Stimulated activated CD4-positive, alpha-beta T cell treated with anti-CD3 and anti-CD28 coated beads, Interleukin-2, amount 100 ng/mL, for 24 hours (primary cell): Measurements from ENCODE around the gene AZIN2.
"Not testable (repeated sequence)": the region's sequence is repeated elsewhere in the genome, so short reads cannot be mapped to it uniquely, and the experiment has no call there.

Source experiments
- DNase-seq, 2 donors: peaks; one replicate each; pipeline ENCODE4 v3.0.0-alpha.2; 2020

Gene AZIN2

DNA sequence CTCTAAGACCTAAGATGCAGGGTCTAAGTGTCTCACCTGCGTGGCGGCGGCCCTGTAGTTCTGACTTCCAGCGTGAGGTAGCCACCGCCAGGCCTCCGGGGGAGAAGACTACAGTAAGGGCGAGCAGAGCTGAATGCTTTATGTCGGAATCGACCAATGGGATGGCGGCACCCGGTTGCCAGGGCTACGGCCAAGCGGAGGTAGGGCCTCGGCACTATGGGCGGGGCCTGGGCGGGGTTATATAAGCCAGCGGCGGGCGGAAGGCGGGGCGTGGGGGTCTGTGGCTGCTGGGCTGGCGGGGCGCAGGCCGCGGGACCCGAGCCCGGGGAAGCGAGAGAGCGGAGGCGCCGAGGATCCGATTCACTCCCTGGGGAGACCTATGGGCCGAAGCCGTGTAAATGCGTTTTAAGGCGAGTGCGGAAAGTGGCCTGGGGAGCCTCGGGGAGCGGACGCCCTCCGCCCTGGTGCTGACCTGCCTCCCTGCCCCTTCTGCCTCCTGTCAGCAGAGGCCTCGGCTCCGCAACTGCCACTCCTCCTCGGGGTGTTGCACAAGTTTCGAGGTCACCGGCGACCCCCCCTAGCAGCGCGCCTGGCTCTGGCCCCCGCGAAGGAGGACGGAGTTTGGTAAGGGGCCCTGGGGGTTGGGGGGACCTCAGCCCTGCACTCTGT, at the start of gene AZIN2:
Gene AZIN2 (plus strand): TSS at position 269 of the 669 bp plus-strand sequence. CDS start 1,097 bp downstream, outside the sequence.
- DNase-seq = peak; percentile 98

GRCh38 chr1:33031506-33031905, 49.4 kb upstream of the AZIN2 start:
- no peak for DNase-seq

- no peak for DNase-seq
Observed at GRCh38 chr1:33032126-33032869, 48.7 kb upstream of the AZIN2 start.

DNA sequence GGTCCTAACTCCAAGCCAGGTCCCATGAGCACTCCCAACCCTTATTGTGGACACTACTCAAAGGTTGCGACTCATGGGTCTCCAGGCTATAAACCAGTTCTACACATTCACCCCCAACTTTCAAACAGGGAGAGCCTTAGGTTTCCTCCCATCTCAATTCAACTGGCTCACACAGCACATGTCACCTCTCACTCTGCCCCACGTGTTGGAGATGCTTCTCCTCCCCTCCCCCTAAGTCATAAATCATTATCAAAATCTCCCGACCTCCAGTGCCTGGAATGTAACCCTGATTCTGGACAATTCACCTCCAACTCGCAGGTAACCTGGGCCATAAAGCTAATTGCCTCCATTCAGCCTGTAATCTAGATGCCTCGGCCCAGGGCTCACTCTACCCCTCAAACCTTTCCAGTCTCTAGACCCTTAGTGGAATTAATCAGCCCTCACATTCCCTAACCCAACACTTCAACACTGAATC, 44.9 kb upstream of the AZIN2 start:
- DNase-seq = peak; percentile 19 to 29

GRCh38 chr1:33036526-33037503, 44.1 kb upstream of the AZIN2 start, which contains the start of gene AK2:
Gene AK2, minus strand, starts transcription at chr1:33036883. Its CDS starts 55 bp downstream, at chr1:33036828.
- DNase-seq = peak; percentile 91 to 95

GRCh38 chr1:33039840-33040239, 41.1 kb upstream of the AZIN2 start:
- no peak for DNase-seq

DNA sequence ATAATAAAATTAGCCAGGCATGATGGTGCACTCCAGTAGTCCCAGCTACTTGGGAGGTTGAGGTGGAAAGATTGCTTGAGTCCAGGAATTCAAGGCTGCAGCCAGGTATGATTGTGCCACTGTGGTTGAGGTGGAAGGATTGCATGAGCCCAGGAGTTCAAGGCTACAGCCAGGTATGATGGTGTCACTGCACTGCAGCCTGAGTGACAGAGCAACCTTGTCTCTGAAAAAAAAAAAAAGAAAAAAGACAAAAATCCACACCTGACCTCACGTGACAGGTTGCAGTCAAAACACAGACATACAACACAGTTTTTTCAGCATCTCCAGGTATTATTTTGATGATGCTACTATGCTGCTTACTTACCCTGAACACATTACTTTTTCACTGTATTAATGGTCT, 39.9 kb upstream of the AZIN2 start:
- DNase-seq = no peak

- DNase-seq = no peak
Observed at GRCh38 chr1:33042831-33043230, 38.1 kb upstream of the AZIN2 start.

DNA sequence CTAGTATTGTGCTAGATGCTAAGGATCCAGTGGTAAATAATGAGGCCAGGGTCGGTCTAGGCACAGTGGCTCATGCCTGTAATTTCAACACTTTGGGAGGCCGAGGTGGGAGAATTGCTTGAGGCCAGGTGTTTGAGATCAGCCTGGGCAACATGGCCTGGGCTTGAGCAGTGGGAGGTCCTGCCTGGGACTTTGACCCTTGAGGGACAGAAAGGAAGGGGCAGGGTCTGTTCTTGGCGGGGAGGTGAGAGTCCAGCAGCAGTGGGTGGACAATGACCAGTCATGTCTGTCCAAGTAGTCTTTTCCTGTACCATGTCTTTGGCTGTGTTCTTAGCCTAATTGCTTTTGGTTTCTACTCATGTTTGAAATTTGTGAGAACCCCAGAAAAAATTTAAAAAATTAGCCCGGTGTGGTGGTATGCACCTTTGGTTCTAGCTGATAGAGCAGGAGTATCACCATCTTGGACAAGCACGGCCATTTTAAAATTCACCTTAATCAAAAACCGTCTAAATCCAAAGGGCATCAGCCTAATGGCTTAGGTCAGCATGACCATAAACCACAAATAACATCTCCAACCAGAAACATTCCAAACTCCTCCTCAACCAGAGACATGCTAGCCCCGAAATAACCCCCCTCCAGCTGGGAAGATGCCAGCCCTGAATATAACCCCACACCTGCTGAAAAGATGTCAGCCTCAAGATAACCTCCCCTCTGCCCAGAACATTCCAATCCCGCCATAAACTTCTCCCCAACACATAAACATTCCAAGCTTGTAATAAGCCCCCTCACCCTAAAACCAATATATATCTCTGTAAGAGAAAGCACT, 37.5 kb upstream of the AZIN2 start:
- DNase-seq = no peak

GRCh38 chr1:33045246-33045645, 35.7 kb upstream of the AZIN2 start:
- no peak for DNase-seq

DNA sequence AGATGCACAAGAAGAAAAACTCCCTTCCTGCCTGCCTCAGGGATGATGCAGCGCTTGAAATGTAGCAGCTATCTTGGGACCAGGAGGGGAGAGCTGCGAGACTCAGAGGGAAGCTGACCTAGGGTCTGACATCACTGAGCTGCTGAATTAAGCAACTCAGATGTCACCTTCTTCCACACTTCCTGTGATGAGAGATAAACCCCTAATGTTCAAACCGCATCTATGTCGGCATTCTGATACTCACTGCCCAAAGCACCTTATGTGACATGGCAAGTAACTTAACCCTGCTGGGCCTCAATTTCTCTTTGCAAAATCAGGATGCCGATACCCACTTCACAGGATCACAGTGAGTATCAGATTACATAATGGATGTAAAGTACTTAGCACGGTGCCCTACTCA, 35.1 kb upstream of the AZIN2 start:
- DNase-seq = no peak

GRCh38 chr1:33046234-33046633, 34.7 kb upstream of the AZIN2 start:
- not testable (repeated sequence) for DNase-seq

GRCh38 chr1:33047290-33047689, 33.7 kb upstream of the AZIN2 start:
- DNase-seq = no peak

DNA sequence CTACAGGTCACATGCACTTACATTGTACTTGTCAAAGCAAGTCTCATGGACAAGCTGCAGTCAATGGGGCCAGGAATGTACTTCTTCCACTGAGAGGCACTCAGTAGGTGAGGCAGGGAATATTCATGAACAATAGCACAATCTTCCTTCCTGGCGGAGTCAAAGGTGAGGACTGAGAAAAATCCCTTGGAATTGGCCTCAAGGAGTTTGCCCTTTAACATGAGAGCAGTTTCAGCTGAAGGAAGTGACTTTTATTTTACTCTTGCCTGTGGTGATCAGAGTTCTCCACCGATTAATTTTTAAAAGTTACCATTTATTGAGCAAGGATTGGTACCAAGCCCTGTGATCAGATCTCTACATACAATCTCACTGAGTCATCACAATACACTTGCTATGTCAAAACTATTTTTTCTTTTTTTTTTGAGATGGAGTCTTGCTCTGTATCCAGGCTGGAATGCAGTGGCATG, 33.1 kb upstream of the AZIN2 start:
- DNase-seq = no peak

DNA sequence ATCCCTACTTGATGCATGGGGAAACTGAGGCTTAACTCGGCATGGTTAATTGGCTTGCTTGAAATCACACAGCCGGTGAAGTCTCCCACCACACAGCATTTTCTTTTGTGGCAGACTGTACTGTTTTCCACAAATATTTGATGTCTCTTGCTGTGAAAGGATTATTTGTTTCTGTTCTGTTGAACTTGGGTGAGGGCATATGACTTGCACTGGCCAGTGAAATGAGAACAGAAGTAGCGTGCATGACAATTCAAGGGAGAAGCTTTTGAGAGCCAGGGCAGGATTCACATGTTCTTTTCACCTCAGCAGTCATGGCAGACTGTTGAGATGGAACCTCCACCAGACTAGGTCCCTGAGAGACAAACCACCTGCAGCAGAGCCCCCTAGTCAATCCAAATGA, 32.5 kb upstream of the AZIN2 start:
- DNase-seq = no peak

DNA sequence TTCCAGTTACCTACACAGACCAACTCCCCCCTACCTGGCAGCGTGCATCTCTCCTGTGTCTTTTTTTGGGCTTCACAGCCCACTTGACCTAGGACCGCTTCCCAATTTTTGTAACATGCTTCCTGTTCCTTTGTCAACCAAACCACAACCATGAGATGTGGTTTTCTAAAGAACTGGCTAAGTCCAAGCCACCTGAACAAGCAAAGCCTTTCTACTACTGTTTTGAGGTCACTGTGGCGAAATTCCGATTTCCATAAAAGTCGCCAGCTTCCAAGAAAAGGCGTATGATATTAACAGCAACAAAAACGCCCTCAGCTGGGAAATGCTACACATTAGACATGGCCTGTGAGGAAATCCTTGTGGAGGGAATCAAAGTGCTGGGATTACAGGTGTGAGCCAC, 31.6 kb upstream of the AZIN2 start:
- DNase-seq = no peak

DNA sequence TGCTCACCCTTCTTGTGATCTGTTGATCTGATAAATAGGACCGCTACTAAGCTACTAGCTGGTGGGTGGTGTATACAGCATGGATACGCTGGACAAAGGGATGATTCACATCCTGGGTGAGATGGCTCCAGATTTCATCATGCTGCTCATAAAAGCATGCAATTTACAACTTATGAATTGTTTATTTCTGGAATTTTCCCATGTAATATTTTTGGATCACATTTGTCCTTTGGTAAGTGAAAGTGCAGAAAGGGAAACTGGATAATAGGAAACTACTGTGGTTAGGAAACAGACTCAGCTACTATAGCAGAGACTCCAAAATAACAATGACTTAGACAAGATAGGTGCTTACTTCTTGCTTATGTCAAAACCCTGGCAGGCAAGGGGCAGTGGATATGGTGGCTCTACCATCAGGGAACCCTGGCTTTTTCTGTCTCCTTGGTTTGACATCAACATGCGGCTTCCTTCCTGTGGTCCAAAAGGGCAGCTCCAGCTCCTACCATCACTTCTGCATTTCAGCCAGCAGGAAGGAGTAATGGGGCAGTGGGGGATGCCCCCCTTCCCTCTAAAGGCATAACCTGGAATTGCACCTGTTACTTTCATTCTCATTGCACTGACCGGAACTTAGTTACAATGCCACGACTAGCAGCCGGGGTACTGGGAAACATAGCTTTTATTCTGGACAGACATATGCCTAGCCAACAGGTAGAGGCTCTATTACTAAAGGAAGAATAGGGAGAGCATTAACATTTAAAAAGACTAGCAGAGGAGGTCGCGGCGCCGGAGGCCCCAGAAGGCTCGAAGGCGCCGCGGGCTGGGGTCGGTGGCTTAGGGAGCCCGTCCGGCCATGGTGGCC, 30.5 kb upstream of the AZIN2 start:
- no peak for DNase-seq

DNA sequence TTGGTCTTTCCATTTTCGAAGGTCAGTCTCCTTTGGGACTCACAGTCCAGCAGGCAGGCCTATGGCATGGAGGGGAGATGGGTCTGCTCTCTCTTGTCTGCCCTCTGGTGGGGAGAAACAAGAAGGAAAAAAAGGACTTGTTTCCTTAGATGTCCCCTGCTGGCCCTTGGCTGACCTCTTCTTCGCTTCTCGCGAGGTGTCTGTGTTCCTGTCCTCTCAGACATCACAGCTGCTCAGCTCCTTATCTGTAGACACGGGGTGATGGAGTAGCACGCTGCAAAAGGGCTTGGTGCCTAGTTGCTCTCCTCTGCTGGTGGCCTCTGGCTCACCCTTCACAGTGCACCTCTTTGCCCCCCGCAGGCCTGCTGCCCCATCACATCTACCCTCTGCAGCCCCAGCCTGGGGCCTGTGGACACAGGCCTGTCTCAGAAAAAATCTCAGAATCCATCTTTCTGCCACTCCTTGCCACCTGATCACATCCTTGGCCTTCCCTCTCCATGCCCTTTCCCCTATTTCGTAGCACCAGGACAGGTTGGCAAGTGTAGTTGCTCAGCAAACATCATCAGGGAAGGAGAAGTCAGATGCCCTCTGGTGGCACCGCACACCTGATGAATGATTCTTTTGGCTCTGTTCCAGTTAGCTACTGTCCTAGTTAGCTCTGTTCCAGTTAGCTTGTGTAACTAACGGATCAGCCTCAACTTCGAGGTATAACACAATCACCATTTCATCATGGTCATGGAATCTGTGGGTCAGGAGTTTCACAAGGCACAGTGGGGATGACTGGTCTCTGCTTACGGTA, 25.5 kb upstream of the AZIN2 start:
- DNase-seq = peak; percentile 11 to 28

GRCh38 chr1:33056426-33056825, 24.5 kb upstream of the AZIN2 start:
- DNase-seq = no peak

DNA sequence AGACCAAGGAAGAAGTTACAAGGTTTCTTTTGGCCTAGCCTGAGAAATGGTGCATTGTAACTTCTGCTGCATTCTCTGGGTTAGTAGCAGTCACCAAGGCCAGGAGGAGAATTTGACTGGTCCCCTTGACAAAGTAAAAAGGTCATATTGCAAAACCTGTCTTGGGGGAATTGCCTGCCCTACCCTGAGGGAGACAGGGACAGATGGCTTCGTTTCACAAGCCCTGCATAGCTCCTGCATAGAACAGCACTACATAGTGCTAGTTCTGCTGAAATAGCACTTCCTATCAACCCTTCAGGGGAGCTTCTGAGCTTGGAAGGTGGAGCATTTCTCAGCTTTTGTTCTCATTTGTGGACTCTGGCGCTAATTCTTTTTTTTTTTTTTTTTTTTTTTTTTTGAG, 23.9 kb upstream of the AZIN2 start:
- DNase-seq = no peak
